Loucy (cell line): Measurements from ENCODE around the gene IQCH.

Experiments
- H2AFZ ChIP-seq: fragments of 200-600 bp; sonication (generic); 2 replicates; pipeline ENCODE4 v1.6.0; 2016; ENCODE audit warnings: antibody characterized with exemption, mild to moderate bottlenecking, low read length, moderate library complexity
- H3F3A ChIP-seq: fragments of 200-600 bp; 2 replicates; pipeline ENCODE4 v1.6.0; 2016; ENCODE audit warnings: antibody characterized with exemption, low read depth, mild to moderate bottlenecking
- H3K27me3 ChIP-seq: fragments of 200-600 bp; sonication (generic); 2 replicates; pipeline ENCODE4 v1.6.1; 2014; ENCODE audit warnings: low read length, mild to moderate bottlenecking; ENCODE audit not compliant: insufficient read depth, poor library complexity, severe bottlenecking
- H3K36me3 ChIP-seq: fragments of 200-600 bp; sonication (generic); 2 replicates; pipeline ENCODE4 v1.6.1; 2016; ENCODE audit warnings: low read length; ENCODE audit not compliant: insufficient read depth
- H3K4me1 ChIP-seq: fragments of 200-600 bp; sonication (generic); 2 replicates; pipeline ENCODE4 v1.5.1; 2014; ENCODE audit warnings: low read length, mild to moderate bottlenecking; ENCODE audit not compliant: insufficient read depth, poor library complexity, severe bottlenecking
- H3K4me2 ChIP-seq: fragments of 200-600 bp; sonication (generic); 2 replicates; pipeline ENCODE4 v1.6.0; 2014; ENCODE audit warnings: antibody characterized with exemption, low read length, low read depth, mild to moderate bottlenecking; ENCODE audit not compliant: poor library complexity, severe bottlenecking
- H3K4me3 ChIP-seq: fragments of 200-600 bp; sonication (generic); 2 replicates; pipeline ENCODE4 v1.5.1; 2014; ENCODE audit warnings: low read length, mild to moderate bottlenecking, mixed read lengths; ENCODE audit not compliant: poor library complexity, severe bottlenecking
- H3K79me2 ChIP-seq: fragments of 200-600 bp; sonication (generic); 2 replicates; pipeline ENCODE4 v1.6.1; 2014; ENCODE audit warnings: low read length; ENCODE audit not compliant: insufficient read depth
- H3K9ac ChIP-seq: fragments of 200-600 bp; sonication (generic); 2 replicates; pipeline ENCODE4 v1.6.0; 2014; ENCODE audit warnings: mild to moderate bottlenecking, low read depth, low read length, moderate library complexity; ENCODE audit not compliant: poor library complexity, severe bottlenecking
- H3K9me2 ChIP-seq: fragments of 200-600 bp; sonication (generic); replicated peaks from 2 replicates; pipeline ENCODE4 v1.6.1; 2016; ENCODE audit warnings: low read depth, low read length, mixed read lengths
- H3K9me3 ChIP-seq: fragments of 200-600 bp; sonication (generic); 2 replicates; pipeline ENCODE4 v1.6.1; 2014; ENCODE audit warnings: mild to moderate bottlenecking, antibody characterized with exemption, low read length, low read depth; ENCODE audit not compliant: insufficient read depth
- H4K20me1 ChIP-seq: fragments of 200-600 bp; sonication (generic); 2 replicates; pipeline ENCODE4 v1.6.0; 2014; ENCODE audit warnings: antibody characterized with exemption, low read length, mild to moderate bottlenecking; ENCODE audit not compliant: insufficient read depth, poor library complexity, severe bottlenecking
- CTCF ChIP-seq: fragments of 200-600 bp; sonication (generic); conservative IDR thresholded peaks from 2 replicates; pipeline ENCODE4 v1.5.1; 2014; ENCODE audit warnings: mild to moderate bottlenecking, antibody characterized with exemption, low read length
- EZH2phosphoT487 ChIP-seq: fragments of 200-600 bp; IDR thresholded peaks from 2 replicates; pipeline ENCODE4 v1.6.1; 2018; ENCODE audit warnings: antibody characterized with exemption, mild to moderate bottlenecking, moderate library complexity, borderline replicate concordance

The IQCH gene

GRCh38 chr15:67249830-67250229 is 4.8 kb upstream of the IQCH start:
- Histone ChIP-seq H3K4me2 (peak overlapping the region; percentile 23), H3F3A (peaks cover 5% of the 10 kb centered on the region), H3K4me1 (peaks cover 29% of the 10 kb centered on the region), H2AFZ (no peak overlapping the region), H3K4me3 (no peak overlapping the region), H3K36me3 (no peaks in the 10 kb centered on the region), H3K27me3 (no peaks in the 10 kb centered on the region), H3K9ac (no peak overlapping the region), H3K9me2 (no peaks in the 10 kb centered on the region), H4K20me1 (peaks cover 20% of the 10 kb centered on the region), H3K79me2 (peaks cover 86% of the 10 kb centered on the region), H3K9me3 (no peaks in the 10 kb centered on the region)
- no peak for TF ChIP-seq EZH2phosphoT487
- no peak for TF ChIP-seq CTCF

- Histone ChIP-seq H3K4me3 (peak overlapping the region; percentile 30), H3K4me1 (peaks cover 38% of the 10 kb centered on the region), H4K20me1 (peaks cover 20% of the 10 kb centered on the region), H3K36me3 (no peaks in the 10 kb centered on the region), H3K9me2 (no peaks in the 10 kb centered on the region), H3K4me2 (peak overlapping the region; percentile 97), H3K27me3 (no peaks in the 10 kb centered on the region), H3F3A (peaks cover 5% of the 10 kb centered on the region), H3K79me2 (peaks cover 71% of the 10 kb centered on the region), H3K9ac (peak overlapping the region; percentile 14), H2AFZ (no peak overlapping the region), H3K9me3 (no peaks in the 10 kb centered on the region)
- TF ChIP-seq EZH2phosphoT487 (no peak), CTCF (no peak)
Observed at GRCh38 chr15:67251318-67251717, 3.3 kb upstream of the IQCH start.

GRCh38 chr15:67253101-67253500 is 1.5 kb upstream of the IQCH start:
- Histone ChIP-seq H3K4me3 (peak overlapping the region; percentile 86), H3K36me3 (no peaks in the 10 kb centered on the region), H2AFZ (no peak overlapping the region), H4K20me1 (peaks cover 18% of the 10 kb centered on the region), H3K9ac (peak overlapping the region; percentile 81), H3K27me3 (no peaks in the 10 kb centered on the region), H3K79me2 (peaks cover 56% of the 10 kb centered on the region), H3K4me2 (peak overlapping the region; percentile 97), H3K9me3 (no peaks in the 10 kb centered on the region), H3K4me1 (peaks cover 37% of the 10 kb centered on the region), H3F3A (peaks cover 5% of the 10 kb centered on the region), H3K9me2 (no peaks in the 10 kb centered on the region)
- TF ChIP-seq CTCF (no peak), EZH2phosphoT487 (no peak)
